ENCODE results near the gene GSTO2. TPM values are rescaled to one million over a fixed set of nuclear protein-coding genes. Genes with fewer than 3 reads are reported as not detected.

The GSTO2 gene
- total and polyA plus RNA-seq, 2 of the 13 experiments (the other 11 are each of a cell fraction or from before 2014, with no cell fraction given): 2.1 to 7.9 TPM

DNA sequence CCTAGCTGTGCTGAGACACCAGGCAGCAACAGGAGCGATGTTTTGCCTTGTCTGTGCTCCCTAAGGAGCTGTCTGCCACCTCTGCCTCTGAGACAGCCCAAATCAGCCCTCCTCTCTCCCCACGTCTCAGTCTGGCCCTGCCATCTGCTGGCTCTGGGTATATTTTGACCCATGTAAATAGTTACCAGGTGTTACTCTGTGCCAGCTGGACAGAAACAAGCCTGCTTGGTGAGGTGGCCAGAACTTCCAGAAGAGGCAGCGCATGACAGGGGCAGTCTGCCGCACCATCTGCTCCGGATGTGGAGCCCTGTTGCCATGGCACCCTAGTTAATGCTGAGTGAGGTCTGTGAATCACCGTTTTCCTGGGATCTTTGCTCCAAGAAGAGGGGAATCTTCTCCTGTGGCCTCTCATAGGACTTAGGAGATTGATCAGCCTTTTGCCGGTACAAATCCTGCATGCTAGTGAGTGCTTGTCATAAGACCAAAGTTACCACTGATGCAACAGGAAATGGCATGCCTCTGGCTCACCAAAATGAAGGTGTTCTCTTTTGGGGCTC, 31.8 kb downstream of the GSTO2 start:
- H3K79me2 ChIP-seq (ENCODE audit: insufficient read depth, low read length): no peaks in the 10 kb centered on the region
- BruUV-seq (replicated peaks): no TSS peak
- intact Hi-C loops (cut with micrococcal nuclease; ENCODE audit: unreplicated experiment) (no loop called here), in situ Hi-C loops (cut with HindIII; ENCODE audit: extremely low pct_ligation_motif_present, low pct_unique_long_range_greater_than_20kb) (loop anchor here (5.0 kb wide), 1 partner anchor 46 kb away; no protein-coding TSS in a partner anchor)
- no peak overlapping the region; the same call in 1 of the 2 replicates for H3K4me2 ChIP-seq (ENCODE audit: low read depth, low read length)
- no peaks in the 10 kb centered on the region for H3K9me3 ChIP-seq (ENCODE audit: low read length)
- H3K4me1 ChIP-seq (ENCODE audit: insufficient read depth, low read length): peaks cover 47% of the 10 kb centered on the region
- ATAC-seq (peak; percentile 26; the same call in 2 of the 3 replicates), FAIRE-seq (no peak), DNase-seq (ENCODE audit: low spot score) (no peak)
- ChIA-PET POLR2A (no interaction called here), CTCF (ENCODE audit: low intra/inter-chr PET ratio, low total read pairs) (interaction anchor here (1.0 kb wide), 1 partner anchor 10 kb away, joined by 3 read pairs; no protein-coding TSS in a partner anchor)
- no peaks in the 10 kb centered on the region for H4K20me1 ChIP-seq (ENCODE audit: insufficient read depth, low read length)
- no peak overlapping the region for H3K4me3 ChIP-seq (replicated peaks in 1 of 3; ENCODE audit: insufficient read depth in 1 of 3, low read depth in 2 of 3, low read length in 3 of 3)
- WGBS (ENCODE audit: low lambda C conversion rate): 17% methylated on average over 6 of the region's 7 CpGs
- H3K36me3 ChIP-seq (replicated peaks in 1 of 2; ENCODE audit: control insufficient read depth in 1 of 2, insufficient read depth in 2 of 2, low read length in 2 of 2): no peaks in the 10 kb centered on the region
- no peak overlapping the region for H3K9ac ChIP-seq (ENCODE audit: insufficient read depth, low read depth, low read length)
- no peak overlapping the region for H3K27ac ChIP-seq (ENCODE audit: extremely low read length, insufficient read depth, low read length)
- peaks cover 5 to 28% of the 10 kb centered on the region in 2 experiments; a peak in 4 of 5 replicates for H3K27me3 ChIP-seq (ENCODE audit: control insufficient read depth in 1 of 2, insufficient read depth in 2 of 2, low read length in 2 of 2)
- H2AFZ ChIP-seq (ENCODE audit: low read length): no peak overlapping the region
- TF ChIP-seq NFKBIZ (CRISPR knock-in tag; IDR thresholded peaks at IDR 0.05) (no peak), STAG1 (CRISPR knock-in tag; IDR thresholded peaks at IDR 0.05) (peak; percentile 33; the same call in 1 of the 2 replicates), PAX8 (CRISPR knock-in tag; IDR thresholded peaks at IDR 0.05; ENCODE audit: borderline replicate concordance) (no peak), DMAP1 (CRISPR knock-in tag; IDR thresholded peaks at IDR 0.05) (no peak), RFX1 (IDR thresholded peaks at IDR 0.05) (peak; percentile 68), ZNF496 (CRISPR knock-in tag; IDR thresholded peaks at IDR 0.05; ENCODE audit: insufficient replicate concordance) (no peak), ZNF570 (CRISPR knock-in tag; IDR thresholded peaks at IDR 0.05; ENCODE audit: borderline replicate concordance) (no peak), MAFK (conservative IDR thresholded peaks at IDR 0.05 in 1 of 2, IDR thresholded peaks at IDR 0.05 in 1 of 2; ENCODE audit: low read length in 2 of 2) (peak in 1 of 2 experiments; percentile 19; a peak in 1 of 4 replicates), FOSL2 (CRISPR knock-in tag; IDR thresholded peaks at IDR 0.05) (peak; percentile 18; the same call in 1 of the 2 replicates), REPIN1 (CRISPR knock-in tag; IDR thresholded peaks at IDR 0.05; ENCODE audit: borderline replicate concordance, low read depth) (no peak), YEATS4 (CRISPR knock-in tag; IDR thresholded peaks at IDR 0.05; ENCODE audit: borderline replicate concordance) (no peak), TAF1 (CRISPR knock-in tag; IDR thresholded peaks at IDR 0.05) (no peak), ZNF232 (CRISPR knock-in tag; IDR thresholded peaks at IDR 0.05; ENCODE audit: borderline replicate concordance) (no peak)
- TF ChIP-seq, protein P1, sequence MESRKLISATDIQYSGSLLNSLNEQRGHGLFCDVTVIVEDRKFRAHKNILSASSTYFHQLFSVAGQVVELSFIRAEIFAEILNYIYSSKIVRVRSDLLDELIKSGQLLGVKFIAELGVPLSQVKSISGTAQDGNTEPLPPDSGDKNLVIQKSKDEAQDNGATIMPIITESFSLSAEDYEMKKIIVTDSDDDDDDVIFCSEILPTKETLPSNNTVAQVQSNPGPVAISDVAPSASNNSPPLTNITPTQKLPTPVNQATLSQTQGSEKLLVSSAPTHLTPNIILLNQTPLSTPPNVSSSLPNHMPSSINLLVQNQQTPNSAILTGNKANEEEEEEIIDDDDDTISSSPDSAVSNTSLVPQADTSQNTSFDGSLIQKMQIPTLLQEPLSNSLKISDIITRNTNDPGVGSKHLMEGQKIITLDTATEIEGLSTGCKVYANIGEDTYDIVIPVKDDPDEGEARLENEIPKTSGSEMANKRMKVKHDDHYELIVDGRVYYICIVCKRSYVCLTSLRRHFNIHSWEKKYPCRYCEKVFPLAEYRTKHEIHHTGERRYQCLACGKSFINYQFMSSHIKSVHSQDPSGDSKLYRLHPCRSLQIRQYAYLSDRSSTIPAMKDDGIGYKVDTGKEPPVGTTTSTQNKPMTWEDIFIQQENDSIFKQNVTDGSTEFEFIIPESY (CRISPR knock-in tag; IDR thresholded peaks at IDR 0.05): no peak
- TF ChIP-seq, protein P2, sequence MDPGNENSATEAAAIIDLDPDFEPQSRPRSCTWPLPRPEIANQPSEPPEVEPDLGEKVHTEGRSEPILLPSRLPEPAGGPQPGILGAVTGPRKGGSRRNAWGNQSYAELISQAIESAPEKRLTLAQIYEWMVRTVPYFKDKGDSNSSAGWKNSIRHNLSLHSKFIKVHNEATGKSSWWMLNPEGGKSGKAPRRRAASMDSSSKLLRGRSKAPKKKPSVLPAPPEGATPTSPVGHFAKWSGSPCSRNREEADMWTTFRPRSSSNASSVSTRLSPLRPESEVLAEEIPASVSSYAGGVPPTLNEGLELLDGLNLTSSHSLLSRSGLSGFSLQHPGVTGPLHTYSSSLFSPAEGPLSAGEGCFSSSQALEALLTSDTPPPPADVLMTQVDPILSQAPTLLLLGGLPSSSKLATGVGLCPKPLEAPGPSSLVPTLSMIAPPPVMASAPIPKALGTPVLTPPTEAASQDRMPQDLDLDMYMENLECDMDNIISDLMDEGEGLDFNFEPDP (CRISPR knock-in tag; conservative IDR thresholded peaks at IDR 0.05): 0 out of 2 replicates have a peak, but pooled peaks have one; percentile 38
- TF ChIP-seq, protein P3, sequence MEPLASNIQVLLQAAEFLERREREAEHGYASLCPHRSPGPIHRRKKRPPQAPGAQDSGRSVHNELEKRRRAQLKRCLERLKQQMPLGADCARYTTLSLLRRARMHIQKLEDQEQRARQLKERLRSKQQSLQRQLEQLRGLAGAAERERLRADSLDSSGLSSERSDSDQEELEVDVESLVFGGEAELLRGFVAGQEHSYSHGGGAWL (CRISPR knock-in tag; IDR thresholded peaks at IDR 0.05): no peak
- TF ChIP-seq, protein P4, sequence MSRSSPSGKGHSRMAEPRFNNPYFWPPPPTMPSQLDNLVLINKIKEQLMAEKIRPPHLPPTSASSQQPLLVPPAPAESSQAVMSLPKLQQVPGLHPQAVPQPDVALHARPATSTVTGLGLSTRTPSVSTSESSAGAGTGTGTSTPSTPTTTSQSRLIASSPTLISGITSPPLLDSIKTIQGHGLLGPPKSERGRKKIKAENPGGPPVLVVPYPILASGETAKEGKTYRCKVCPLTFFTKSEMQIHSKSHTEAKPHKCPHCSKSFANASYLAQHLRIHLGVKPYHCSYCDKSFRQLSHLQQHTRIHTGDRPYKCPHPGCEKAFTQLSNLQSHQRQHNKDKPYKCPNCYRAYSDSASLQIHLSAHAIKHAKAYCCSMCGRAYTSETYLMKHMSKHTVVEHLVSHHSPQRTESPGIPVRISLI (CRISPR knock-in tag; IDR thresholded peaks at IDR 0.05; ENCODE audit: borderline replicate concordance): no peak
- TF ChIP-seq, protein P5, sequence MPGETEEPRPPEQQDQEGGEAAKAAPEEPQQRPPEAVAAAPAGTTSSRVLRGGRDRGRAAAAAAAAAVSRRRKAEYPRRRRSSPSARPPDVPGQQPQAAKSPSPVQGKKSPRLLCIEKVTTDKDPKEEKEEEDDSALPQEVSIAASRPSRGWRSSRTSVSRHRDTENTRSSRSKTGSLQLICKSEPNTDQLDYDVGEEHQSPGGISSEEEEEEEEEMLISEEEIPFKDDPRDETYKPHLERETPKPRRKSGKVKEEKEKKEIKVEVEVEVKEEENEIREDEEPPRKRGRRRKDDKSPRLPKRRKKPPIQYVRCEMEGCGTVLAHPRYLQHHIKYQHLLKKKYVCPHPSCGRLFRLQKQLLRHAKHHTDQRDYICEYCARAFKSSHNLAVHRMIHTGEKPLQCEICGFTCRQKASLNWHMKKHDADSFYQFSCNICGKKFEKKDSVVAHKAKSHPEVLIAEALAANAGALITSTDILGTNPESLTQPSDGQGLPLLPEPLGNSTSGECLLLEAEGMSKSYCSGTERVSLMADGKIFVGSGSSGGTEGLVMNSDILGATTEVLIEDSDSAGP (CRISPR knock-in tag; IDR thresholded peaks at IDR 0.05; ENCODE audit: borderline replicate concordance): 0 out of 2 replicates have a peak, but pooled peaks have one; percentile 30

All from HepG2 (cell line).